ENCODE results near the gene FBP1.
"Not testable (repeated sequence)": the region's sequence is repeated elsewhere in the genome, so short reads cannot be mapped to it uniquely, and the experiment has no call there.

FBP1 gene

DNA sequence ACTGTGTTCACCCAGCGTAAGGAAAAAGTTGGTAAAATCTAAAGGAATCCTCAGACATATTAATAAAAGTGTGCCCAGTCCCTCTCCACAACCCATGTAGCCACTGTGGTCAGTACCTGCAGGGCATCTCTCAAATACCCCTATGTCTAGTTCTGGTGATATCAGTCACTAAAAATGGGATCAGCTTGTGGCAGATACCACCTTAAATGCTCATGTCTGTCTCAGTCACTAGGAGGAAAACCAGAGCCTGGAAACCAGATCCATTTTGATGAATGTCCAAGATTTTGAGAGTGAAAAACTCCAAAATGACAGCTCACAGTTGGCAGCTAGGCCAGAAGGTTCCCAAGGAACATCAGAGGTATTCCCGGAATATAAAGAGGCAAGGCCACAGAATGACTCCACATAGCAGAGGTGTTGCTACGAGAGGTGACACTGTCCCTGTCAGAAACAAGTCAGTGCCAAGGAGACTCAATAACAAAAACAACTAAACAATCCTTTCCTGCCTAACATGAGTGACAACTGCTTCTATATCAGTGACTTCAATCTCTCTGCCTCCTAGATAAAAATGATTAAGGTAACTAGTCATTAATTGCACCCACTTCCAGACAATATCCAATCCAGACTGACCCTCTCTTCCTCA lies 70.9 kb downstream of the FBP1 start:
- Histone ChIP-seq H3K4me3 (ENCODE audit: low read depth in 1 of 5, low read length in 5 of 5) (no peak overlapping the region), H3K9ac (ENCODE audit: low read length in 5 of 5) (no peak overlapping the region)

DNA sequence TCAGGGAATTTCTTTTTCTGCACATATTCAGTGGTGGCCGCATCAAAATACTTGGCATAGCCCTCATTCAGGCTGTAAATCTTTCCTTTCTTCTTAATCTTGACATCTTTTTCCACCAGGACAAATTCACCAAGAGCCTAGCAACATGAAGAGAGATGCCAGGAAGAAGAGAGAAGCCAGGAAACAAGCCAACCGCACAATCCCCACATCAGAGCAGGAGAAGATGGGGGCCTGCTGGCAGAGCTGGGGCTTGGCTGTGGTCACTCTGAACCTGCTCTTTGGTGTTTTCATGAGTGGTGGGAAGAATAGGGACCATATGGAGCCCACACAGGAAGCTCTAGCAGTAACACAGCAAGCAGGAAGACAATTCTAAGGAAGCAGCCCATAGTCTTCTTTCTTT lies 72.0 kb downstream of the FBP1 start:
- Histone ChIP-seq H3K4me1 (ENCODE audit: control insufficient read depth in 5 of 5, insufficient read depth in 5 of 5, low read length in 5 of 5) (no peaks in the 10 kb centered on the region), H3K4me3 (ENCODE audit: low read depth in 1 of 5, low read length in 5 of 5) (no peak overlapping the region), H3K27me3 (ENCODE audit: control insufficient read depth in 5 of 5, insufficient read depth in 4 of 5, low read length in 5 of 5) (peaks cover 0 to 5% (median 0%) of the 10 kb centered on the region in 5 donors), H3K9ac (ENCODE audit: low read length in 5 of 5) (no peak overlapping the region), H3K9me3 (ENCODE audit: control insufficient read depth in 5 of 5, low read length in 5 of 5) (no peaks in the 10 kb centered on the region), H3K36me3 (ENCODE audit: control insufficient read depth in 5 of 5, insufficient read depth in 5 of 5, low read length in 5 of 5) (no peaks in the 10 kb centered on the region), H3K27ac (ENCODE audit: low read depth, low read length) (no peak overlapping the region)

More for the DNA sequence above, 70.9 kb downstream of the FBP1 start:
- Histone ChIP-seq H3K27me3 (ENCODE audit: control insufficient read depth in 5 of 5, insufficient read depth in 4 of 5, low read length in 5 of 5) (peaks cover 0 to 5% (median 0%) of the 10 kb centered on the region in 5 donors), H3K27ac (ENCODE audit: low read depth, low read length) (no peak overlapping the region), H3K9me3 (ENCODE audit: control insufficient read depth in 5 of 5, low read length in 5 of 5) (no peaks in the 10 kb centered on the region), H3K36me3 (ENCODE audit: control insufficient read depth in 5 of 5, insufficient read depth in 5 of 5, low read length in 5 of 5) (no peaks in the 10 kb centered on the region), H3K4me1 (ENCODE audit: control insufficient read depth in 5 of 5, insufficient read depth in 5 of 5, low read length in 5 of 5) (no peaks in the 10 kb centered on the region)

DNA sequence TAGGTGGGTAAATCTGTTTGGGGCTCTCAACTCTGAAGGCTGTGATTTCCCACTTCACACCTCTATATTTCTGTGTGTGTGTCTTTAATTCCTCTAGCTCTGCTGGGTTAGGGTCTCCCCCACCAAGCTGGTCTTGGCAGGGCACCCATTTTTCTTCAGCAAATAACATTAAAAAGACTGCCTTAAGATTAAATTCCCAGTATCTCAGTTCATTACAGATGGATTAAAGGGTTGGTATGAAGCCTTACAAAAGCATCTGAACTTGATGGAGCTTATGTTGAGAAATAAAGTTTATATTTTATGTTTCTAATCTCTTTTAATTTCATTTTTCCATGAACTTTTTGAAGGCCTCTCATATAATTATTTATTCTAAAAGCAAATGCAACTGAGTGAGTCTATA lies 72.8 kb downstream of the FBP1 start:
- Histone ChIP-seq H3K4me3 (ENCODE audit: low read depth in 1 of 5, low read length in 5 of 5) (no peak overlapping the region), H3K9me3 (ENCODE audit: control insufficient read depth in 5 of 5, low read length in 5 of 5) (no peaks in the 10 kb centered on the region), H3K9ac (ENCODE audit: low read length in 5 of 5) (no peak overlapping the region), H3K27ac (ENCODE audit: low read depth, low read length) (no peak overlapping the region), H3K4me1 (ENCODE audit: control insufficient read depth in 5 of 5, insufficient read depth in 5 of 5, low read length in 5 of 5) (no peaks in the 10 kb centered on the region), H3K36me3 (ENCODE audit: control insufficient read depth in 5 of 5, insufficient read depth in 5 of 5, low read length in 5 of 5) (no peaks in the 10 kb centered on the region), H3K27me3 (ENCODE audit: control insufficient read depth in 5 of 5, insufficient read depth in 4 of 5, low read length in 5 of 5) (peaks cover 0 to 5% (median 0%) of the 10 kb centered on the region in 5 donors)

DNA sequence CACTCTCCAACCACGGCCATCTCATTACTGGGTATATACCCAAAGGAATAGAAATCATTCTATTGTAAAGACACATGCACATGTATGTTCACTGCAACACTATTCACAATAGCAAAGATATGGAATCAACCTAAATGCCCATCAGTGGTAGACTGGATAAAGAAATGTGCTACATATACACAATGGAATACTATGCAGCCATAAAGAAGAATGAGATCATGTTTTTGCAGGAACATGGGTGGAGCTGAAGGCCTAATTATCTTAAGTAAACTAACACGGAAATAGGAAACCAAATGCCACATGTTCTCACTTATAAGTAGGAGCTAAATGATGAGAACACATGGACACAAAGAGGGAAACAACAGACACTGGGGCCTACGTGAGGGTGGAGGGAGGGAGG lies 75.0 kb downstream of the FBP1 start:
- not testable (repeated sequence) for H3K27me3 ChIP-seq (ENCODE audit: control insufficient read depth in 5 of 5, insufficient read depth in 4 of 5, low read length in 5 of 5); H3K27ac ChIP-seq (ENCODE audit: low read depth, low read length); H3K4me1 ChIP-seq (ENCODE audit: control insufficient read depth in 5 of 5, insufficient read depth in 5 of 5, low read length in 5 of 5); H3K4me3 ChIP-seq (ENCODE audit: low read depth in 1 of 5, low read length in 5 of 5); H3K9me3 ChIP-seq (ENCODE audit: control insufficient read depth in 5 of 5, low read length in 5 of 5); H3K9ac ChIP-seq (ENCODE audit: low read length in 5 of 5); H3K36me3 ChIP-seq (ENCODE audit: control insufficient read depth in 5 of 5, insufficient read depth in 5 of 5, low read length in 5 of 5)

DNA sequence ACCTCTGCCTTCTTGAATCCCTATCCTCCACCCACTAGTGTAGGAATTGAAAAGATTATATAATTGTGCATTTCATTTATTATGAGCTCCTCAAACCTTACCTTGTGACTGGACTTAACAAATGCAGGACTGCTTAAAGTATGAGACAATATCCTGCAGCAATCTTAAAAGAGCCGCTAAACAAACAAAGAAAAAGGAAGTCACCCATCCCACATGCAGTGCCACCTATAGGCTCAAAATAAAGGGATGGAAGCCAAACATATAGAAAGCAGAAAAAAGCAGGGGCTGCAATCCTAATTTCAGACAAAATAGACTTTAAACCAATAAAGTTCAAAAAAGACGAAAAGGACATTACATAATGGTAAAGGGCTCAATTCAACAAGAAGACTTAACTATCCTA lies 75.8 kb downstream of the FBP1 start:
- Histone ChIP-seq H3K4me1 (ENCODE audit: control insufficient read depth in 5 of 5, insufficient read depth in 5 of 5, low read length in 5 of 5) (no peaks in the 10 kb centered on the region), H3K36me3 (ENCODE audit: control insufficient read depth in 5 of 5, insufficient read depth in 5 of 5, low read length in 5 of 5) (no peaks in the 10 kb centered on the region), H3K27ac (ENCODE audit: low read depth, low read length) (no peak overlapping the region), H3K4me3 (ENCODE audit: low read depth in 1 of 5, low read length in 5 of 5) (no peak overlapping the region), H3K27me3 (ENCODE audit: control insufficient read depth in 5 of 5, insufficient read depth in 4 of 5, low read length in 5 of 5) (no peaks in the 10 kb centered on the region), H3K9me3 (ENCODE audit: control insufficient read depth in 5 of 5, low read length in 5 of 5) (no peaks in the 10 kb centered on the region), H3K9ac (ENCODE audit: low read length in 5 of 5) (no peak overlapping the region)

DNA sequence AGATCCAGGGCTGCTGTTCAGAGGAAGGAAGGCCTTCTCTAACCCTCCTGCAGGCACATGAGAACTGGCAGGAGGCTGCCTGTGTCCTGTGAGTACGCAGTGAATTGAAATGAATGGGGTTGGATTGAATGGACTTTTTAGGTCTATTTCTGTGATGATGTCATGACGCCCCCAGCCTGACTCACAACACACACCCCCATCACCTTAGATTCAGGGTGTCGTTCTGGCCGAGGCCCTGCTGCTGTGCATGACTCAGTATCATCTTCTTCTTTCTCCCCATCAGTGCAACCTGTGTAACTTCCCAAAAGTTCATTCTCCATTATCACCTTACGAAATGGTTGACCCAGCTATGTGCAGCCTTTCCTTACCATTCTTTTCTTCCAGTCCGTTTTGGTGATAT lies 79.1 kb downstream of the FBP1 start:
- Histone ChIP-seq H3K27ac (ENCODE audit: low read depth, low read length) (no peak overlapping the region), H3K4me3 (ENCODE audit: low read depth in 1 of 5, low read length in 5 of 5) (no peak overlapping the region), H3K4me1 (ENCODE audit: control insufficient read depth in 5 of 5, insufficient read depth in 5 of 5, low read length in 5 of 5) (no peaks in the 10 kb centered on the region), H3K9ac (ENCODE audit: low read length in 5 of 5) (no peak overlapping the region), H3K27me3 (ENCODE audit: control insufficient read depth in 5 of 5, insufficient read depth in 4 of 5, low read length in 5 of 5) (no peaks in the 10 kb centered on the region), H3K9me3 (ENCODE audit: control insufficient read depth in 5 of 5, low read length in 5 of 5) (no peaks in the 10 kb centered on the region), H3K36me3 (ENCODE audit: control insufficient read depth in 5 of 5, insufficient read depth in 5 of 5, low read length in 5 of 5) (no peaks in the 10 kb centered on the region)

DNA sequence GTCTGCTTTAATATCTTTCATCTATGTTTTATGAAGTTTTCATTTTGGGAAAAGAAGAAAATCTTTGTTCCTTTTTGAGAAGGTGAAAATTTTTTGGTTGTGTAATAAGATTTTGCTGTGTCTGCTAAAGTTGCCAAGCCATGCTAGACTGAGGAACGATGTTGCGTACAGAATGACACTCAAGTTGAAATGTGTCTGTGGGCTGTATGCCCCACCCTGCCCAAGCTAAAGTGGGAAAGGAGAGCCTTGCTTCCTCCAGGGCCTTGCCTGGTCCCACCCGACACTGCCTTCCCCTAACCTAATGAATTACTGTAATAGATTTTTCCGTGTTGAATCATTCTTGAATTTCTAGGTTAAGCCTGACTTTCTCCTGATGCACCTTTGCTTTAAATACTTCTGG lies 81.9 kb downstream of the FBP1 start:
- peaks cover 0 to 6% (median 3%) of the 10 kb centered on the region in 5 donors for H3K27me3 ChIP-seq (ENCODE audit: control insufficient read depth in 5 of 5, insufficient read depth in 4 of 5, low read length in 5 of 5)
- H3K9me3 ChIP-seq (ENCODE audit: control insufficient read depth in 5 of 5, low read length in 5 of 5): no peaks in the 10 kb centered on the region
- no peak overlapping the region for H3K27ac ChIP-seq (ENCODE audit: low read depth, low read length)
- no peaks in the 10 kb centered on the region for H3K4me1 ChIP-seq (ENCODE audit: control insufficient read depth in 5 of 5, insufficient read depth in 5 of 5, low read length in 5 of 5)
- H3K4me3 ChIP-seq (ENCODE audit: low read depth in 1 of 5, low read length in 5 of 5): no peak overlapping the region
- H3K36me3 ChIP-seq (ENCODE audit: control insufficient read depth in 5 of 5, insufficient read depth in 5 of 5, low read length in 5 of 5): no peaks in the 10 kb centered on the region
- no peak overlapping the region for H3K9ac ChIP-seq (ENCODE audit: low read length in 5 of 5)

DNA sequence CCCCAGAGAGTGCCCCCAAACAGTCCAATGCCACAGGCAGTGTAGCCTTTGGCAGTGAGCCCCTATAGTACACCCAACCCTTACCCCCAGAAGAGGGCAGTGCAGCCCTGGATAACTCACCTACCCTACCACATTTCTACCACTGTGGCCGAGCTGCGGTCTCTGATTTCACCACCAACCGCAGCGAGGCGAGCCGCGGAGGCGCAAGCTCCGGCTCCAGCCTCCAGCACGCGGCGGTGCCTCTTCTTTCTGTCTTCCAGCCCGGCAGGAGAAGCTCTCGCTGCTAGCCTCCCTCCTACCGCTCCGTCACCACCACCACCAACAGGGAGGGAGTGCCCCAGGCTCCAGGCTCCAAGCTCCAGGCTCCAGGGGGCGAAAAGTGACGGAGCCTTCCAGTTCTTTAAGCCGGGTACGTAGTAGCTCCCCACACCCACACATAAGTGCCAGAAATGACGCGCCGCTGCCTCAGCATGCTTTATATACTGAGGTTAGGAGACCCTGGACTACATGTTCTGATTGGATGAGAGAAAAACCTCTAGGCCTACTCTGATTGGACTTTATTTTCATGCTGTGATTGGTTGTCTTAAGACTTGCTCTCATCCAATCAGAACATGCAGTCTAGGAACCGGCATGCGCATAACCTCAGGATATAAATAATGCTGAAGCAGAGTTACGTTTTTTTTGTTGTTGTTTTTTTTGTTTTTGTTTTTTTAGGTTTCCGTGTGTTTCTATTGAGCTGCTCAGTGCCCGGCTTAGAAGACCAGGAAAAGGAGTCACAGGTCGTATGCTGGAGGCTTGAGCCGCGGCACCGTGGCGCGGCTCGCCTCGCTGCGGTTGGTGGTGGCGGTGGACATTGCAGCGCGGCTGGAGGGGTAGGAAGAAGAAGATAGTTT lies 84.6 kb downstream of the FBP1 start, which contains the start of gene PCAT7:
PCAT7 (plus strand) TSS at position 645 of the 893 bp plus-strand sequence.
- H3K4me3 ChIP-seq (ENCODE audit: low read depth in 1 of 5, low read length in 5 of 5): no peak within 1 kb of the TSS

DNA sequence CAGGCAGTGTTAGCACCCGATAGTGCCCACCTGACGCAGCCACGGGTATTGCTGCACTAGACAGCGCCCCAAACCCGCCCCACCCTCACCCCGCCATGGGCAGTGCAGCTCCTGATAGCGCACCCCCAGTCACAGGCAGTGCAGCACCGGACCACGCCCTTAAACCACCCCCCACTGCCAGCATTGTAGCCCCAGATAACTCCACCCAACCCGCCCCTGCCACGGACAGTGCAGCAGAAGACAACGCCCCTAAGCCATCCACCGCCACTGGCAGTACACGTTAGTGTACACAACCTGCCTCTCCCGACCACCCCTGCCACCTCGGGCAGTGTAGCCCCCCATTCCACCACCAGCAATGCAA lies 85.3 kb downstream of the FBP1 start:
- H3K27ac ChIP-seq (ENCODE audit: low read depth, low read length): no peak overlapping the region
- peaks cover 0 to 6% (median 3%) of the 10 kb centered on the region in 5 donors for H3K27me3 ChIP-seq (ENCODE audit: control insufficient read depth in 5 of 5, insufficient read depth in 4 of 5, low read length in 5 of 5)
- no peak overlapping the region for H3K9ac ChIP-seq (ENCODE audit: low read length in 5 of 5)
- H3K4me3 ChIP-seq (ENCODE audit: low read depth in 1 of 5, low read length in 5 of 5): no peak overlapping the region
- H3K4me1 ChIP-seq (ENCODE audit: control insufficient read depth in 5 of 5, insufficient read depth in 5 of 5, low read length in 5 of 5): no peaks in the 10 kb centered on the region
- no peaks in the 10 kb centered on the region for H3K36me3 ChIP-seq (ENCODE audit: control insufficient read depth in 5 of 5, insufficient read depth in 5 of 5, low read length in 5 of 5)
- no peaks in the 10 kb centered on the region for H3K9me3 ChIP-seq (ENCODE audit: control insufficient read depth in 5 of 5, low read length in 5 of 5)

More for the DNA sequence above, 84.6 kb downstream of the FBP1 start, which contains the start of gene PCAT7:
- H3K27ac ChIP-seq (ENCODE audit: low read depth, low read length): no peak within 1 kb of the TSS
- H3K9ac ChIP-seq (ENCODE audit: low read length in 5 of 5): no peak within 1 kb of the TSS
- no peaks in the 10 kb centered on the region for H3K9me3 ChIP-seq (ENCODE audit: control insufficient read depth in 5 of 5, low read length in 5 of 5)
- H3K36me3 ChIP-seq (ENCODE audit: control insufficient read depth in 5 of 5, insufficient read depth in 5 of 5, low read length in 5 of 5): no peaks in the 10 kb centered on the region
- H3K27me3 ChIP-seq (ENCODE audit: control insufficient read depth in 5 of 5, insufficient read depth in 4 of 5, low read length in 5 of 5): peaks cover 0 to 6% (median 3%) of the 10 kb centered on the region in 5 donors
- H3K4me1 ChIP-seq (ENCODE audit: control insufficient read depth in 5 of 5, insufficient read depth in 5 of 5, low read length in 5 of 5): no peaks in the 10 kb centered on the region
